Fibroblast of lung (primary cell): ENCODE results near the gene TUBGCP6. TPM values are rescaled to one million over a fixed set of nuclear protein-coding genes. Genes with fewer than 3 reads are reported as not detected.

Experiments used
- DNase-seq, 2 donors: peaks; one replicate each; pipeline versions ENCODE4 v3.0.0 to v3.0.0-alpha.2; 2010; ENCODE audit warnings: low read depth in 2 of 2
- H2AFZ ChIP-seq: 2 replicates; pipeline ENCODE4 v1.5.1; 2012; ENCODE audit warnings: low read length, control low read depth, inconsistent platforms
- H3K27ac ChIP-seq: 2 replicates; pipeline ENCODE4 v1.5.1; 2011; ENCODE audit warnings: low read length, control low read depth; ENCODE audit not compliant: insufficient read depth
- H3K27me3 ChIP-seq: 2 replicates; pipeline ENCODE4 v1.5.1; 2011; ENCODE audit warnings: mild to moderate bottlenecking, low read length; ENCODE audit not compliant: control insufficient read depth, insufficient read depth
- H3K36me3 ChIP-seq: 2 replicates; pipeline ENCODE4 v1.5.1; 2011; ENCODE audit warnings: low read length; ENCODE audit not compliant: control insufficient read depth, insufficient read depth
- H3K4me1 ChIP-seq: 2 replicates; pipeline ENCODE4 v1.5.1; 2011; ENCODE audit warnings: low read length; ENCODE audit not compliant: control insufficient read depth, insufficient read depth; ENCODE audit errors: extremely low read depth
- H3K4me2 ChIP-seq: 2 replicates; pipeline ENCODE4 v1.5.1; 2011; ENCODE audit warnings: low read length, control low read depth; ENCODE audit not compliant: insufficient read depth; ENCODE audit errors: extremely low read depth
- H3K4me3 ChIP-seq, 4 experiments: fragments of 200-600 bp in 1 of 4; sonication (generic) in 1 of 4; replicated peaks in 1 of 4; 2 replicates each; pipeline ENCODE4 v1.5.1; 2011 to 2016; ENCODE audit warnings: low read length in 4 of 4, low read depth in 3 of 4, mild to moderate bottlenecking in 3 of 4, control low read depth in 2 of 4, inconsistent platforms in 1 of 4, mixed read lengths in 1 of 4; ENCODE audit not compliant: insufficient read depth in 1 of 4; ENCODE audit errors: control extremely low read depth in 1 of 4
- H3K79me2 ChIP-seq: 2 replicates; pipeline ENCODE4 v1.5.1; 2012; ENCODE audit warnings: mild to moderate bottlenecking, low read length, inconsistent platforms; ENCODE audit not compliant: control insufficient read depth, insufficient read depth
- H3K9ac ChIP-seq: 2 replicates; pipeline ENCODE4 v1.5.1; 2011; ENCODE audit warnings: mild to moderate bottlenecking, low read length, control low read depth; ENCODE audit not compliant: insufficient read depth
- H3K9me3 ChIP-seq: 2 replicates; pipeline ENCODE4 v1.5.1; 2012; ENCODE audit warnings: low read depth, low read length; ENCODE audit not compliant: control insufficient read depth, insufficient read depth
- H4K20me1 ChIP-seq: 2 replicates; pipeline ENCODE4 v1.5.1; 2011; ENCODE audit warnings: low read length; ENCODE audit not compliant: control insufficient read depth, insufficient read depth; ENCODE audit errors: extremely low read depth
- CTCF ChIP-seq, 2 donors: IDR thresholded peaks in 1 of 2; conservative IDR thresholded peaks in 1 of 2; 1 replicate in 1 of 2; 2 replicates in 1 of 2; pipeline ENCODE4 v1.5.1; 2011 to 2012; ENCODE audit warnings: low read length in 2 of 2, control low read depth in 1 of 2, inconsistent platforms in 1 of 2, low read depth in 1 of 2, mild to moderate bottlenecking in 1 of 2
- EZH2 ChIP-seq: IDR thresholded peaks from 2 replicates; pipeline ENCODE4 v1.5.1; 2012; ENCODE audit warnings: low read length, control low read depth, mild to moderate bottlenecking; ENCODE audit errors: missing control alignments
- polyA plus RNA-seq, 2 donors: library from polyadenylated mRNA; depleted of rRNA in 1 of 2; stranded (reverse) in 1 of 2; unstranded in 1 of 2; fragments of >200 nt; gene quantifications; 2 replicates each; pipeline ENCODE4 v1.2.1, GENCODE V29; 2011 to 2012; ENCODE audit warnings: missing spikeins in 1 of 2
- total RNA-seq: library from RNA; depleted of rRNA; stranded (reverse); fragments of >200 nt; gene quantifications from 2 replicates; pipeline ENCODE4 v1.2.1, GENCODE V29; 2014

The TUBGCP6 gene
- total and polyA plus RNA-seq, 2 donors (not counting 1 experiment from before 2014, with no cell fraction given): 6.7 to 23.8 TPM

DNA sequence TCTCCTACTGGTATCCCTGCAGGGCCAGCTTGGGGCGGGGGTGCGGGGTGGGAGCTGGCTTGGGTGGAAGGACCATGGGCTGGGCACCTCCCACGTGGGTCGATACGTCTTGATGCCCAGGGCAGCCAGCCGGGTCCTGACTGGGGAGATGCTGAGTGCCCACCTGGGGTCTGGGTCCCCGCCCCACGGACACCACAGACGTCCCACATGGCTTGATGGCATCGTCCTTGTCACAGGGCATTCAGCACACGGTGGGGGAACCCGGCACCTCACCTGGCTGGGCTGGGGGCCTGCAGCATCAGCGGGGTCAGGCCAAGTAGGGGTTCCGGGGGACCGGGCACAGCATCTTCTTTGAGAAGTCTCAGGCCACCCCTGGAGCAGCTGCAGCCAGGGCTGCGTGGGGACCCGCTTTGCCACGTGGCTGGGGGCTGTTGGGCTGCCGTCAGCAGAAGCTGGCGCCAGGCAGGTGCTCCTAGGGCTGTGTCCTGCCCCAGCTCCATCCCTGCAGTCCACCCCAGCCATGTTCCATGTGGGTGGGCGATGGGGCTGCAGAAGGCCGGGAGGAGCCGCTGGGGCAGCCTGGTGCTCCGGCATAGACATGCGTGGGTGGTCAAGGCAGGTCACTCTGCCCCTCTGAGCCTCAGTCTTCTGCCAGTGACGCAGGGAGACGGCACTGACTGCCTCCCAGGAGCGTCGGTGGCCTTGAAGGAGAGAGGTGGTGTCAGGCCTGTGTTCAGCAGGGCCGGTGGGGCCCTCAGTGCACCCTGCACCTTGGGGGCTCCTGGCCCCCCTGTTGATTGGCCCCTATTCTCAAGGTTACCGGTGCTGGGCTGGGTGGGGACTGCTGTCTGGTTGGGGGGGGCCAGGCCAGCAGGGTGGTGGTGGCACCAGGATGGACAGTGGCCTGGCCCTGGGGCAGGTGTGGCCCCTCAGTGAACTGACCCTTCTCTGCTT, 35.6 kb downstream of the TUBGCP6 start:
- Histone ChIP-seq H3K27me3 (no peaks in the 10 kb centered on the region), H3K27ac (no peak overlapping the region), H3K9ac (no peak overlapping the region), H3K4me1 (no peaks in the 10 kb centered on the region), H3K36me3 (peaks cover 34% of the 10 kb centered on the region), H3K9me3 (no peaks in the 10 kb centered on the region), H4K20me1 (no peaks in the 10 kb centered on the region), H3K79me2 (peaks cover 15% of the 10 kb centered on the region), H3K4me2 (no peak overlapping the region), H2AFZ (no peak overlapping the region), H3K4me3 (no peak overlapping the region)
- DNase-seq: no peak
- TF ChIP-seq EZH2 (no peak), CTCF (conservative IDR thresholded peaks at IDR 0.05 in 1 of 2, IDR thresholded peaks at IDR 0.05 in 1 of 2; ENCODE audit: low read depth in 1 of 2, low read length in 2 of 2) (no peak)

GRCh38 chr22:50208430-50208938, 36.3 kb downstream of the TUBGCP6 start:
- H3K9ac ChIP-seq: no peak overlapping the region

More at GRCh38 chr22:50208430-50208938, 36.3 kb downstream of the TUBGCP6 start:
- H3K27ac ChIP-seq: no peak overlapping the region
- TF ChIP-seq CTCF (conservative IDR thresholded peaks at IDR 0.05 in 1 of 2, IDR thresholded peaks at IDR 0.05 in 1 of 2; ENCODE audit: low read depth in 1 of 2, low read length in 2 of 2): no peak
- TF ChIP-seq EZH2: no peak
- no peaks in the 10 kb centered on the region for H3K4me1 ChIP-seq
- no peaks in the 10 kb centered on the region for H4K20me1 ChIP-seq
- H2AFZ ChIP-seq: no peak overlapping the region
- H3K4me3 ChIP-seq: no peak overlapping the region
- H3K36me3 ChIP-seq: peaks cover 34% of the 10 kb centered on the region
- no peak for DNase-seq
- H3K4me2 ChIP-seq: no peak overlapping the region
- no peaks in the 10 kb centered on the region for H3K27me3 ChIP-seq
- no peaks in the 10 kb centered on the region for H3K9me3 ChIP-seq
- H3K79me2 ChIP-seq: peaks cover 17% of the 10 kb centered on the region
